GM12878 (cell line): ENCODE measurements around the gene INHBA. TPM values are rescaled to one million over a fixed set of nuclear protein-coding genes. Genes with fewer than 3 reads are reported as not detected.

Source experiments
- ATAC-seq: fragments of 200-7000 bp; cut with Tn5 transposase; 3 replicates; pipeline ENCODE4 v1.9.1; 2020; ENCODE audit warnings: mild to moderate bottlenecking, moderate library complexity
- BruUV-seq: library from RNA; stranded (reverse); fragments of 400-500 nt; replicated peaks from 2 replicates; lab custom pipeline; 2021; lab: Mats Ljungman, UMichigan
- CTCF ChIA-PET: fragments of 300-600 bp; sonication (Branson Sonifier 250); formaldehyde crosslinking; extraction: SDS; loops from one replicate; lab custom pipeline; 2021; ENCODE audit warnings: inconsistent platforms; lab: Yijun Ruan, JAX
- POLR2A ChIA-PET: fragments of 350-600 bp; formaldehyde crosslinking; extraction: SDS; loops from one replicate; lab custom pipeline; 2021; ENCODE audit warnings: inconsistent platforms; lab: Charles Lee
- RAD21 ChIA-PET: fragments of 300-600 bp; sonication (Branson Sonifier 250); formaldehyde crosslinking; loops from one replicate; lab custom pipeline; 2023; ENCODE audit warnings: antibody characterized with exemption; ENCODE audit not compliant: unreplicated experiment; lab: Charles Lee
- SMC1A ChIA-PET: fragments of 300-600 bp; sonication (Branson Sonifier 250); formaldehyde crosslinking; loops from one replicate; lab custom pipeline; 2023; ENCODE audit not compliant: unreplicated experiment, uncharacterized antibody; lab: Charles Lee
- DNase-seq: peaks from one replicate; pipeline ENCODE4 v3.0.0-alpha.2; 2011; ENCODE audit warnings: low read depth, low spot score
- FAIRE-seq: peaks from 3 replicates; lab custom pipeline; 2011; peaks lifted over from hg19 to GRCh38; lab: Jason Lieb, UNC
- H2AFZ ChIP-seq: 2 replicates; pipeline ENCODE4 v1.6.0; 2011; ENCODE audit warnings: low read depth, low read length, control low read depth; ENCODE audit not compliant: control insufficient read depth
- H3K27ac ChIP-seq: 2 replicates; pipeline ENCODE4 v1.5.1; 2011; ENCODE audit warnings: control low read depth; ENCODE audit not compliant: control insufficient read depth, insufficient read depth
- H3K27me3 ChIP-seq, 2 experiments: replicated peaks in 1 of 2; 2 replicates each; pipeline versions ENCODE4 v1.6.0 to v1.6.1; 2011; ENCODE audit warnings: low read length in 1 of 2; ENCODE audit not compliant: control insufficient read depth in 2 of 2, insufficient read depth in 2 of 2
- H3K36me3 ChIP-seq, 2 experiments: 2 replicates each; pipeline ENCODE4 v1.5.1; 2011; ENCODE audit warnings: low read length in 1 of 2; ENCODE audit not compliant: control insufficient read depth in 2 of 2, insufficient read depth in 2 of 2
- H3K4me1 ChIP-seq: 2 replicates; pipeline ENCODE4 v1.6.1; 2011; ENCODE audit warnings: mild to moderate bottlenecking, low read length, moderate library complexity, mixed read lengths; ENCODE audit not compliant: control insufficient read depth, insufficient read depth
- H3K4me2 ChIP-seq: 2 replicates; pipeline ENCODE4 v1.6.0; 2011; ENCODE audit warnings: control low read depth; ENCODE audit not compliant: control insufficient read depth, insufficient read depth
- H3K4me3 ChIP-seq: fragments of 200-600 bp; sonication (generic); 2 replicates; pipeline ENCODE4 v1.5.1; 2016
- H3K79me2 ChIP-seq: 2 replicates; pipeline ENCODE4 v1.6.0; 2011; ENCODE audit warnings: low read length; ENCODE audit not compliant: control insufficient read depth, insufficient read depth
- H3K9ac ChIP-seq: 2 replicates; pipeline ENCODE4 v1.8.0; 2011; ENCODE audit warnings: low read length, control low read depth, mixed read lengths; ENCODE audit not compliant: control insufficient read depth, insufficient read depth
- H3K9me3 ChIP-seq: replicated peaks from 3 replicates; pipeline ENCODE4 v1.5.1; 2011; ENCODE audit warnings: mild to moderate bottlenecking, low read length; ENCODE audit not compliant: control insufficient read depth, insufficient read depth
- H4K20me1 ChIP-seq: 2 replicates; pipeline ENCODE4 v1.6.0; 2011; ENCODE audit not compliant: control insufficient read depth, insufficient read depth
- ATF2 ChIP-seq: IDR thresholded peaks from 2 replicates; pipeline ENCODE4 v1.6.1; 2012; ENCODE audit warnings: low read length, inconsistent platforms
- CHD2 ChIP-seq: IDR thresholded peaks from 2 replicates; pipeline ENCODE4 v1.6.1; 2011; ENCODE audit warnings: low read depth, low read length, improper control_type of control experiment, borderline replicate concordance
- DPF2 ChIP-seq: fragments of 450-650 bp; IDR thresholded peaks from 2 replicates; pipeline ENCODE4 v1.6.1; 2017; ENCODE audit warnings: mild to moderate bottlenecking
- EGR1 ChIP-seq, 2 experiments: IDR thresholded peaks; 1 replicate in 1 of 2; 2 replicates in 1 of 2; pipeline ENCODE4 v1.6.1; 2011 to 2012; ENCODE audit warnings: low read depth in 2 of 2, low read length in 2 of 2, borderline replicate concordance in 1 of 2, mild to moderate bottlenecking in 1 of 2, moderate library complexity in 1 of 2
- MAX ChIP-seq: IDR thresholded peaks from 2 replicates; pipeline ENCODE4 v1.6.1; 2012; ENCODE audit warnings: low read depth, low read length, improper control_type of control experiment
- MTA3 ChIP-seq: IDR thresholded peaks from 2 replicates; pipeline ENCODE4 v1.6.1; 2012; ENCODE audit warnings: low read length, inconsistent platforms, borderline replicate concordance
- NBN ChIP-seq: fragments of 450-650 bp; IDR thresholded peaks from 2 replicates; pipeline ENCODE4 v1.6.1; 2016
- SIN3A ChIP-seq: IDR thresholded peaks from 2 replicates; pipeline ENCODE4 v1.6.1; 2012; ENCODE audit warnings: low read depth, low read length, improper control_type of control experiment
- SIX5 ChIP-seq: IDR thresholded peaks from 2 replicates; pipeline ENCODE4 v1.6.1; 2011; ENCODE audit warnings: mild to moderate bottlenecking, low read depth, low read length, moderate library complexity; ENCODE audit not compliant: severe bottlenecking
- SP1 ChIP-seq: IDR thresholded peaks from one replicate; pipeline ENCODE4 v1.6.1; 2011; ENCODE audit warnings: low read depth, low read length
- SRF ChIP-seq, 2 experiments: IDR thresholded peaks; 2 replicates each; pipeline ENCODE4 v1.6.1; 2011; ENCODE audit warnings: low read depth in 2 of 2, low read length in 2 of 2, mild to moderate bottlenecking in 1 of 2, moderate library complexity in 1 of 2
- STAT1 ChIP-seq: fragments of 450-650 bp; conservative IDR thresholded peaks from 2 replicates; pipeline ENCODE4 v1.6.1; 2014; ENCODE audit warnings: antibody characterized with exemption, mild to moderate bottlenecking
- TBL1XR1 ChIP-seq: IDR thresholded peaks from 2 replicates; pipeline ENCODE4 v1.6.1; 2012; ENCODE audit warnings: low read depth, low read length, improper control_type of control experiment
- TCF3 ChIP-seq: IDR thresholded peaks from 2 replicates; pipeline ENCODE4 v1.6.1; 2012; ENCODE audit warnings: low read depth, mild to moderate bottlenecking, low read length, borderline replicate concordance; ENCODE audit not compliant: insufficient read depth
- WGBS: methylation state at CpG from one replicate; pipeline ENCODE4 v1.1.6; 2016; ENCODE audit warnings: low lambda C conversion rate; ENCODE audit not compliant: insufficient replicate concordance, insufficient coverage; ENCODE audit errors: missing lambda C conversion rate; 5-methylcytosine and 5-hydroxymethylcytosine counted together
- in situ Hi-C: fragments of 300-500 bp; cut with MboI; formaldehyde crosslinking; loops from 9 replicates; pipeline ENCODE4 v1.14.3; 2018; ENCODE audit warnings: mixed read lengths
- intact Hi-C: fragments of 100-400 bp; cut with micrococcal nuclease; formaldehyde crosslinking; loops from one replicate; pipeline ENCODE4 v1.14.2; 2022; ENCODE audit not compliant: unreplicated experiment
- polyA plus RNA-seq, 11 experiments: library from polyadenylated mRNA; depleted of rRNA in 4 of 11; unstranded in 6 of 11; stranded (reverse) in 5 of 11; fragments of >200 nt; fragmentation: Nextera tagmentation in 4 of 11; fragmentation: Illumina TruSeq in 1 of 11; extraction: Ambion mirVana in 4 of 11; extraction: Trizol in 1 of 11; gene quantifications; 1 replicate in 1 of 11; 2 replicates in 10 of 11; pipeline versions ENCODE4 v1.2.1 to v1.2.3, GENCODE V29; 2011 to 2016; ENCODE audit warnings: inconsistent platforms in 2 of 11, missing spikeins in 2 of 11, low read depth in 1 of 11
- total RNA-seq, 4 experiments: library from RNA; depleted of rRNA in 3 of 4; stranded (reverse); fragments of >200 nt in 3 of 4; fragmentation: Illumina TruSeq in 1 of 4; extraction: Trizol in 1 of 4; gene quantifications; 2 replicates each; pipeline versions ENCODE4 v1.2.1 to v1.2.3, GENCODE V29; 2013 to 2021

Gene INHBA
- total and polyA plus RNA-seq, 10 of the 15 experiments (the other 5 are each of a cell fraction or from before 2014, with no cell fraction given) = 0.04 to 0.05 (median 0.05) TPM; not detected in 6

- ChIA-PET SMC1A (interaction anchor here (0.9 kb wide), 1 partner anchor 42 kb away, joined by 4 read pairs; no protein-coding TSS in a partner anchor), CTCF (no interaction called here), POLR2A (no interaction called here), RAD21 (no interaction called here)
- Histone ChIP-seq H3K36me3 (no peaks in the 10 kb centered on the region), H3K27ac (no peak overlapping the region), H3K9me3 (no peaks in the 10 kb centered on the region), H3K4me1 (no peaks in the 10 kb centered on the region), H2AFZ (no peak overlapping the region), H3K9ac (no peak overlapping the region), H3K4me3 (no peak overlapping the region), H3K79me2 (no peaks in the 10 kb centered on the region), H4K20me1 (no peaks in the 10 kb centered on the region), H3K27me3 (no peaks in the 10 kb centered on the region), H3K4me2 (no peak overlapping the region)
- TF ChIP-seq TBL1XR1 = no peak
- FAIRE-seq (no peak), DNase-seq (no peak), ATAC-seq (no peak)
- WGBS = 0% methylated on average over 1 of the region's 1 CpG
- intact Hi-C loops (no loop called here), in situ Hi-C loops (no loop called here)
- BruUV-seq = no TSS peak
These were observed 50.6 kb downstream of the INHBA start for GRCh38 chr7:41652267-41652666.

GRCh38 chr7:41648501-41648900, 54.4 kb downstream of the INHBA start:
- CTCF ChIA-PET = no interaction called here
- Histone ChIP-seq H3K27ac (no peak overlapping the region), H3K79me2 (no peaks in the 10 kb centered on the region), H3K9ac (no peak overlapping the region), H3K4me3 (no peak overlapping the region), H4K20me1 (no peaks in the 10 kb centered on the region), H2AFZ (no peak overlapping the region), H3K4me2 (no peak overlapping the region), H3K9me3 (no peaks in the 10 kb centered on the region), H3K4me1 (no peaks in the 10 kb centered on the region), H3K36me3 (no peaks in the 10 kb centered on the region), H3K27me3 (no peaks in the 10 kb centered on the region)
- intact Hi-C loops = no loop called here
- POLR2A ChIA-PET = no interaction called here
- DNase-seq = no peak
- RAD21 ChIA-PET = no interaction called here
- ATAC-seq = no peak
- no TSS peak for BruUV-seq
- in situ Hi-C loops = no loop called here
- FAIRE-seq = no peak
- SMC1A ChIA-PET = no interaction called here
- WGBS = 0% methylated on average over 1 of the region's 1 CpG
- no peak for TF ChIP-seq SIX5
- TF ChIP-seq SRF (IDR thresholded peaks at IDR 0.05; ENCODE audit: low read depth in 2 of 2, low read length in 2 of 2) = no peak
- no peak for TF ChIP-seq TCF3
- no peak for TF ChIP-seq SIN3A
- TF ChIP-seq SP1 = no peak
- TF ChIP-seq NBN = no peak
- TF ChIP-seq DPF2 = no peak
- no peak for TF ChIP-seq MTA3
- TF ChIP-seq EGR1 (IDR thresholded peaks at IDR 0.05; ENCODE audit: borderline replicate concordance in 1 of 2, low read depth in 2 of 2, low read length in 2 of 2) = no peak
- no peak for TF ChIP-seq STAT1
- TF ChIP-seq ATF2 = no peak
- TF ChIP-seq MAX = no peak
- no peak for TF ChIP-seq CHD2
